Cardiac muscle cell (in vitro differentiated cells and primary cell): ENCODE results near the gene LIPC. TPM values are rescaled to one million over a fixed set of nuclear protein-coding genes. Genes with fewer than 3 reads are reported as not detected.

Source experiments
- DNase-seq, 2 donors: peaks; one replicate each; pipeline versions ENCODE4 v3.0.0 to v3.0.0-alpha.2; 2010 to 2017; ENCODE audit warnings: low read depth in 1 of 2, low spot score in 1 of 2
- H3K27ac ChIP-seq: fragments of 200-600 bp; sonication (generic); 2 replicates; pipeline ENCODE4 v1.5.1; 2016
- H3K27me3 ChIP-seq: fragments of 200-600 bp; sonication (generic); 2 replicates; pipeline ENCODE4 v1.6.0; 2016; ENCODE audit warnings: control low read depth
- H3K36me3 ChIP-seq: fragments of 200-600 bp; sonication (generic); 2 replicates; pipeline ENCODE4 v1.5.1; 2016; ENCODE audit warnings: control low read depth
- H3K4me1 ChIP-seq: fragments of 200-600 bp; sonication (generic); 2 replicates; pipeline ENCODE4 v1.8.1; 2017; ENCODE audit warnings: low read depth, mild to moderate bottlenecking, mixed run types
- H3K4me3 ChIP-seq: fragments of 200-600 bp; sonication (generic); 2 replicates; pipeline ENCODE4 v1.5.1; 2016; ENCODE audit warnings: mild to moderate bottlenecking
- H3K9me3 ChIP-seq: fragments of 200-600 bp; sonication (generic); 2 replicates; pipeline ENCODE4 v1.5.1; 2017; ENCODE audit warnings: low read depth, mild to moderate bottlenecking, control low read depth
- polyA plus RNA-seq: library from polyadenylated mRNA; unstranded; fragments of >200 nt; fragmentation: Nextera tagmentation; extraction: Ambion mirVana; gene quantifications from 2 replicates; pipeline ENCODE4 v1.2.1, GENCODE V29; 2016
- total RNA-seq: library from RNA; depleted of rRNA; stranded (reverse); fragments of >200 nt; gene quantifications from 2 replicates; pipeline ENCODE4 v1.2.3, GENCODE V29; 2016
- TF ChIP-seq, protein P1 (sequence below): IDR thresholded peaks from 2 replicates; pipeline ENCODE4 v1.5.1; 2012; ENCODE audit warnings: low read depth, mild to moderate bottlenecking, low read length

The LIPC gene
- total and polyA plus RNA-seq, 2 experiments from 2014 or later: not detected

GRCh38 chr15:58399739-58400138 is 32.1 kb upstream of the LIPC start:
- no peak overlapping the region for H3K27ac ChIP-seq
- H3K4me3 ChIP-seq: no peak overlapping the region
- H3K4me1 ChIP-seq: no peaks in the 10 kb centered on the region
- H3K9me3 ChIP-seq: no peaks in the 10 kb centered on the region
- no peaks in the 10 kb centered on the region for H3K27me3 ChIP-seq
- H3K36me3 ChIP-seq: no peaks in the 10 kb centered on the region
- DNase-seq: no peak
- TF ChIP-seq, protein P1, sequence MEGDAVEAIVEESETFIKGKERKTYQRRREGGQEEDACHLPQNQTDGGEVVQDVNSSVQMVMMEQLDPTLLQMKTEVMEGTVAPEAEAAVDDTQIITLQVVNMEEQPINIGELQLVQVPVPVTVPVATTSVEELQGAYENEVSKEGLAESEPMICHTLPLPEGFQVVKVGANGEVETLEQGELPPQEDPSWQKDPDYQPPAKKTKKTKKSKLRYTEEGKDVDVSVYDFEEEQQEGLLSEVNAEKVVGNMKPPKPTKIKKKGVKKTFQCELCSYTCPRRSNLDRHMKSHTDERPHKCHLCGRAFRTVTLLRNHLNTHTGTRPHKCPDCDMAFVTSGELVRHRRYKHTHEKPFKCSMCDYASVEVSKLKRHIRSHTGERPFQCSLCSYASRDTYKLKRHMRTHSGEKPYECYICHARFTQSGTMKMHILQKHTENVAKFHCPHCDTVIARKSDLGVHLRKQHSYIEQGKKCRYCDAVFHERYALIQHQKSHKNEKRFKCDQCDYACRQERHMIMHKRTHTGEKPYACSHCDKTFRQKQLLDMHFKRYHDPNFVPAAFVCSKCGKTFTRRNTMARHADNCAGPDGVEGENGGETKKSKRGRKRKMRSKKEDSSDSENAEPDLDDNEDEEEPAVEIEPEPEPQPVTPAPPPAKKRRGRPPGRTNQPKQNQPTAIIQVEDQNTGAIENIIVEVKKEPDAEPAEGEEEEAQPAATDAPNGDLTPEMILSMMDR: no peak

- DNase-seq: no peak
- Histone ChIP-seq H3K27ac (no peak overlapping the region), H3K4me3 (no peak overlapping the region), H3K4me1 (no peaks in the 10 kb centered on the region), H3K36me3 (no peaks in the 10 kb centered on the region), H3K9me3 (no peaks in the 10 kb centered on the region), H3K27me3 (no peaks in the 10 kb centered on the region)
- TF ChIP-seq, protein P1: no peak
Measured at GRCh38 chr15:58401276-58401675, 30.5 kb upstream of the LIPC start.

- Histone ChIP-seq H3K9me3 (no peaks in the 10 kb centered on the region), H3K27ac (no peak overlapping the region), H3K4me1 (no peaks in the 10 kb centered on the region), H3K36me3 (no peaks in the 10 kb centered on the region), H3K27me3 (no peaks in the 10 kb centered on the region), H3K4me3 (no peak overlapping the region)
- TF ChIP-seq, protein P1: no peak
- DNase-seq: peak in 1 of 2 donors; percentile 70
Measured at GRCh38 chr15:58401991-58402649, 29.7 kb upstream of the LIPC start.

DNA sequence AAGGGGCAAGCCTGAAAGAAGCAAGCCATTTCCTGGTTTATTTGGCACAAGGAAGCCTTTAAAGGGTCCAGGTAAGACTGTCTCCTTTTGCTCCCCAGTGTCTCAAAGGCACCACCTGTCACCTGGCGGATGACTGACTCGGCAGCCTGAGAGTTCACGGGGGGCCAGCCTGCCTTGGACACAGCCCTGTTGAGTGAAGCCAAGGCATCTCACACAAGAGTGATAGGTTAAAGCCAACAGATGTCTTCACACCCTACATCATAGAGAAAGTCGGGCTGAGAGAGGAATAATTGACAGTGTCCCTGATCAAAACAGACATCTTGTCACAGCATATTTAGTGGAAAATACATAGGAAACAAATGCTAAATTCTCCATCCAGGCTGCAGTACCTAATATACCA is 28.2 kb upstream of the LIPC start:
- no peak overlapping the region for H3K4me3 ChIP-seq
- H3K9me3 ChIP-seq: no peaks in the 10 kb centered on the region
- no peak for DNase-seq
- H3K27ac ChIP-seq: no peak overlapping the region
- TF ChIP-seq, protein P1: no peak
- no peaks in the 10 kb centered on the region for H3K27me3 ChIP-seq
- H3K36me3 ChIP-seq: no peaks in the 10 kb centered on the region
- no peaks in the 10 kb centered on the region for H3K4me1 ChIP-seq

DNA sequence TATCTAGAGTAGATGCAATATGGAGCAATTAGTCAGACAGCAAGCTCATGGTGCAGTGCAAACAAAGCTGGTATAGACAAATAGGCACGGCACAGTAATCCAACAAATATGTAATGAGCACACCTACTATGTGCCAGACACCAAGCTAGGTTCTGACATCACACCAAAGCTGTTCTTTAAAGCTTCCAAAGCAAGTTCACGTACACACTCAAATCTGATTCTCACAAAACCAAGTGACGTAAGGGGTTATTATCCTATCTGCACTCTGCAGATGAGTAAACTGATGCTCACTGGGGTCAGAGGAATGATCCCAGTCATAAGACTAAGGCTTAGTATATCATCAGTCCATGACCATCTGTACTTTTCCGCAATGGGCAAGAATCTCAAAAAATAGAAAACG is 27.8 kb upstream of the LIPC start:
- TF ChIP-seq, protein P1: no peak
- Histone ChIP-seq H3K36me3 (no peaks in the 10 kb centered on the region), H3K9me3 (no peaks in the 10 kb centered on the region), H3K27ac (no peak overlapping the region), H3K27me3 (no peaks in the 10 kb centered on the region), H3K4me1 (no peaks in the 10 kb centered on the region), H3K4me3 (no peak overlapping the region)
- DNase-seq: no peak
